Measurements from ENCODE around the gene KNDC1. TPM values are rescaled to one million over a fixed set of nuclear protein-coding genes. Genes with fewer than 3 reads are reported as not detected.

KNDC1 gene
- total RNA-seq, 1 experiment from 2014 or later: 1.2 TPM

DNA sequence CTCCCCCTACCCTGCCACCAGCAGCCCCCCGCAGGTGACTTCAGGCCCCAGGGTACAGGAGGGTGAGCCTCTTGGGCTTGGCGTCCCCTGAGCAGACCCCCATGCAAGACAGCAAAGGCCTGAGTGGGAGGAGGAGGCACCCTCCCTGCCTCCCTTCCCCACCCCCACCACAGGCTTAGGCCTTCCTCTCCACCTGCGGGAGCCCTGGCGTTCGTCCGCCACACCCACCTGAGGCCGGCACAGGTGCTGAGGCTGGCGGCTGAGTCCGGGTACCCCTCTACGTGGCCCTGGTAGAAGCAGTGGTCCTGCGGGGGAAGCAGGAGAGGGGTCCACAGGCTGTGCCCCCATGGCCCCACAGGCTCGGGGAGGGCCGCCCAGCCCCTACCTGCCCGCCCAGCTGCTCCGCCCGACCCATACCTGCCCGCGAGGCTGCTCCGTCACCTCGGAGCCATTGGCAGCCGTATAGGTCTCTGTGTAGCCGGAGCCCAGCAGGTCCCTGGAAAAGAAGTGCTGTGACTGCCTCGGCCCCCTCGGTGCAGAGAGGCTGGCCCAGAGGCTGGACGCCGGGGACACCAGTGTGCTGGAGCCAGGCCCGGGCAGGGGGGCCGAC is 113.6 kb downstream of the KNDC1 start:
- DNase-seq: no peak
- TF ChIP-seq, protein P1, sequence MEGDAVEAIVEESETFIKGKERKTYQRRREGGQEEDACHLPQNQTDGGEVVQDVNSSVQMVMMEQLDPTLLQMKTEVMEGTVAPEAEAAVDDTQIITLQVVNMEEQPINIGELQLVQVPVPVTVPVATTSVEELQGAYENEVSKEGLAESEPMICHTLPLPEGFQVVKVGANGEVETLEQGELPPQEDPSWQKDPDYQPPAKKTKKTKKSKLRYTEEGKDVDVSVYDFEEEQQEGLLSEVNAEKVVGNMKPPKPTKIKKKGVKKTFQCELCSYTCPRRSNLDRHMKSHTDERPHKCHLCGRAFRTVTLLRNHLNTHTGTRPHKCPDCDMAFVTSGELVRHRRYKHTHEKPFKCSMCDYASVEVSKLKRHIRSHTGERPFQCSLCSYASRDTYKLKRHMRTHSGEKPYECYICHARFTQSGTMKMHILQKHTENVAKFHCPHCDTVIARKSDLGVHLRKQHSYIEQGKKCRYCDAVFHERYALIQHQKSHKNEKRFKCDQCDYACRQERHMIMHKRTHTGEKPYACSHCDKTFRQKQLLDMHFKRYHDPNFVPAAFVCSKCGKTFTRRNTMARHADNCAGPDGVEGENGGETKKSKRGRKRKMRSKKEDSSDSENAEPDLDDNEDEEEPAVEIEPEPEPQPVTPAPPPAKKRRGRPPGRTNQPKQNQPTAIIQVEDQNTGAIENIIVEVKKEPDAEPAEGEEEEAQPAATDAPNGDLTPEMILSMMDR (IDR thresholded peaks at IDR 0.05; ENCODE audit: unreplicated experiment): no peak
- CTCF ChIA-PET: no interaction called here
- no peaks in the 10 kb centered on the region for H3K9me3 Mint-ChIP-seq (ENCODE audit: low read depth, unreplicated experiment)
- peaks cover 33% of the 10 kb centered on the region for H3K36me3 Mint-ChIP-seq (ENCODE audit: insufficient read depth, unreplicated experiment)
- no TSS peak for BruUV-seq (replicated peaks)
- intact Hi-C loops (cut with micrococcal nuclease; ENCODE audit: unreplicated experiment): no loop called here
- no peak overlapping the region for H3K27ac Mint-ChIP-seq (ENCODE audit: unreplicated experiment)
- H3K4me3 Mint-ChIP-seq (ENCODE audit: low read depth, unreplicated experiment): no peak overlapping the region
- H3K4me1 Mint-ChIP-seq (ENCODE audit: low read depth, unreplicated experiment): peaks cover 7% of the 10 kb centered on the region
- H3K27me3 Mint-ChIP-seq (ENCODE audit: unreplicated experiment): no peaks in the 10 kb centered on the region

DNA sequence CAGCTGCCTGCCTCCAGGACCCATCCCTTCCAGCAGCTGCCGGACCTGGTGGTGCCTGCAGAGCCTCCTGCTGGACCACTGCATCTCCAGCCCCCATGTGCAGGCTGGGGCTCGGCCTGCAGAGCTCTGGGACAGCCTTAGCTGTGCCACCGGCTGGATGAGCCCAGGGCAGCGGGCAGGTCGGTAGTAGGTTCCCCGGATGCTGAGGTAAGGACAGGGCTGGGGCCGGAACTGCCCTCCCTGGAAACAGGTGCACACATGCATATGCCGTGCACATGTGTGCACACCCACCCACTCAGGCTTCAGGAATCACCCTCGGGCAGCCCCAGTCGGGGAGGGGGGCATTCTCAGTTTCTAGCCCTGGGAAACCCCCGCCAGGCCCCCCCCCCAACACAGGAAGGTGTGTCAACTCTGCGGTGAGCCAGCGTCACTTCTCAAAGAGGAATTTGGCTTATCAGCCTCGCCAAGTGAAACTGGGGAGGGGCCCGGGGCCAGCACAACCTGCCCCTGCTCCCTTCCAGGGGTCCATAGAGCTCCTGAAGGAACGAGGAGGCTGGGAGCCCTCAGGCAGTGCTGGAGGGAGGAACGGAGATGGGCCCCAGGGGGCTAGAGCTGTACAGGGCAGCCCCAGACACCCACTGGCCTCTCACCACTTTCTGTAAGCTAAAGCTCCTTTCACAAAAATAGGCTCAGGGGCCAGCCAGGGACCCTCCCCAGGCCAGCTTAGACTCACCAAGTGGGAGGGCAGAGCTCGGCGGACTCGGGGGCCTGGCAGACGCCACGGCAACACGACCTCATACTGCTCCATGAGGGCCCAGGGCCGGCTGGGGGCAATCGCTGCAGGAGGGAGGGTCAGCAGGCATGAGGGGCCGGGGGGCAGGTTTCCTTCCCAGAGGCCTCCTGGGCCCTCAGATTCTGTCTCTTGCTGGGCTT is 115.0 kb downstream of the KNDC1 start:
- peak; percentile 43 for DNase-seq
- no TSS peak for BruUV-seq (replicated peaks)
- Mint-ChIP-seq H3K27me3 (ENCODE audit: unreplicated experiment) (no peaks in the 10 kb centered on the region), H3K4me3 (ENCODE audit: low read depth, unreplicated experiment) (peak overlapping the region; percentile 64), H3K36me3 (ENCODE audit: insufficient read depth, unreplicated experiment) (peaks cover 34% of the 10 kb centered on the region), H3K9me3 (ENCODE audit: low read depth, unreplicated experiment) (no peaks in the 10 kb centered on the region), H3K27ac (ENCODE audit: unreplicated experiment) (no peak overlapping the region), H3K4me1 (ENCODE audit: low read depth, unreplicated experiment) (peaks cover 10% of the 10 kb centered on the region)
- intact Hi-C loops (cut with micrococcal nuclease; ENCODE audit: unreplicated experiment): no loop called here
- TF ChIP-seq, protein P1 (IDR thresholded peaks at IDR 0.05; ENCODE audit: unreplicated experiment): no peak
- CTCF ChIA-PET: interaction anchor here (2.1 kb wide), 1 partner anchor 18 kb away, joined by 7 read pairs; no protein-coding TSS in a partner anchor

DNA sequence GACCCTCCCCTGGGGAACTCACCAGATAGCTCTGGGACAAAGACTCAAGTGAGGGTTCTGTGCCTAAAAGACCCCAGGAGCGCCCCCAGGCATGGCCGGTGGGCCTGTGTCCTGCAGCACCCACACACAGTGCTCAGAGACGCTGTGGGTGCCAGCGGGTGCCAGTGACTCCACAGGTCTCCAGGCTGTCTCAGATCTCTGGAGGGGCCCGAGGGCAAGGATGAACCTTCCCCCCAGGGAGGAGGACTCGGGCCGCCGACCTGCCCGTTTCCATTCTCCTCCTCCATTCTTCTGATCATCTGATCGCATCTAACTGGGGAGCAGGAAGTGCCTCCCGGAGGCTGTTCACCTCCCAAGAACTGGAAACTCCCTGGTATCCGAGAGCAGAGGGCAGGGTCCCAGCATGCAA is 115.7 kb downstream of the KNDC1 start:
- CTCF ChIA-PET: interaction anchor here (2.1 kb wide), 1 partner anchor 18 kb away, joined by 7 read pairs; no protein-coding TSS in a partner anchor
- DNase-seq: peak; percentile 53
- H3K27me3 Mint-ChIP-seq (ENCODE audit: unreplicated experiment): no peaks in the 10 kb centered on the region
- peaks cover 10% of the 10 kb centered on the region for H3K4me1 Mint-ChIP-seq (ENCODE audit: low read depth, unreplicated experiment)
- no peak overlapping the region for H3K27ac Mint-ChIP-seq (ENCODE audit: unreplicated experiment)
- intact Hi-C loops (cut with micrococcal nuclease; ENCODE audit: unreplicated experiment): no loop called here
- H3K36me3 Mint-ChIP-seq (ENCODE audit: insufficient read depth, unreplicated experiment): peaks cover 34% of the 10 kb centered on the region
- peak overlapping the region; percentile 64 for H3K4me3 Mint-ChIP-seq (ENCODE audit: low read depth, unreplicated experiment)
- TF ChIP-seq, protein P1 (IDR thresholded peaks at IDR 0.05; ENCODE audit: unreplicated experiment): no peak
- no peaks in the 10 kb centered on the region for H3K9me3 Mint-ChIP-seq (ENCODE audit: low read depth, unreplicated experiment)
- TSS peak; percentile 76 for BruUV-seq (replicated peaks)

Small RNAs within 50 kb of the gene (microRNA-seq; reads per million reads assigned to microRNA genes)
- not detected for gene MIR202

Other genes starting within 250 kb of the KNDC1 start
- not detected in 2 replicates for gene CFAP46, start 217.6 kb upstream of the KNDC1 start, total RNA-seq (2022)
- gene ADGRA1, start 72.3 kb upstream of the KNDC1 start, total RNA-seq (2022): not detected in 2 replicates
- not detected in 2 replicates for gene UTF1, start 70.0 kb downstream of the KNDC1 start, total RNA-seq (2022)
- not detected in 2 replicates for gene VENTX, start 77.6 kb downstream of the KNDC1 start, total RNA-seq (2022)
- 40.4 and 54.4 TPM in 2 replicates for gene ADAM8, start 116.6 kb downstream of the KNDC1 start, total RNA-seq (2022)
- 41.0 and 47.2 TPM in 2 replicates for gene TUBGCP2, start 148.7 kb downstream of the KNDC1 start, total RNA-seq (2022)
- 21.2 and 24.0 TPM in 2 replicates for gene ZNF511, start 148.7 kb downstream of the KNDC1 start, total RNA-seq (2022)
- not detected in 2 replicates for gene CALY, start 176.7 kb downstream of the KNDC1 start, total RNA-seq (2022)
- not detected in 2 replicates for gene PRAP1, start 187.2 kb downstream of the KNDC1 start, total RNA-seq (2022)
- 11.5 and 15.0 TPM in 2 replicates for gene FUOM, start 197.8 kb downstream of the KNDC1 start, total RNA-seq (2022)
- gene ECHS1, start 213.1 kb downstream of the KNDC1 start, total RNA-seq (2022): 53.5 and 58.1 TPM in 2 replicates
- gene PAOX, start 219.0 kb downstream of the KNDC1 start, total RNA-seq (2022): 1.4 and 2.9 TPM in 2 replicates
- gene MTG1, start 233.9 kb downstream of the KNDC1 start, total RNA-seq (2022): 37.8 and 39.5 TPM in 2 replicates

All from Calu3 (cell line).